SH-SY5Y (cell line): ENCODE results near the gene GRIK1.

ENCODE experiments used
- GATA2 ChIP-seq: IDR thresholded peaks from 2 replicates; pipeline ENCODE4 v1.6.1; 2011; ENCODE audit warnings: mild to moderate bottlenecking, low read depth, low read length
- GATA3 ChIP-seq: IDR thresholded peaks from 2 replicates; pipeline ENCODE4 v1.6.1; 2011; ENCODE audit warnings: low read depth, mild to moderate bottlenecking, low read length, moderate library complexity

GRIK1 gene

DNA sequence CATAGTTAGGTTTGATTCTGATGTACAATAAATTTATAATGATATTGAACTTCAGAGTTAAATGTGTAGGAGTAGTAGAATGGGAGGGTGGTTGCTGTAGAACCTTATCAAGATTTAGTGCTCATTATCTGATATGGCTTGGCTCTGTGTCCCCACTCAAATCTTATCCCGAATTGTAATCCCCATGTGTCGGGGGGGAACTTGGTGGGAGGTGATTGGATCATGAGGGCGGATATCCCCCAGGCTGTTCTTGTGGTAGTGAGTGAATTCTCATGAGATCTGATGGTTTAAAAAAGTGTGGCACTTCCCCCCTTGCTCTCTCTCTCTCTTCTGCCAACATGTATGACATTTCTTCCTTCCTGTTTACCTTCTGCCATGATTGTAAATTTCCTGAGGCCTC, 265.5 kb downstream of the GRIK1 start:
- TF ChIP-seq GATA3 (no peak), GATA2 (0 out of 2 replicates have a peak, but pooled peaks have one; percentile 15)

DNA sequence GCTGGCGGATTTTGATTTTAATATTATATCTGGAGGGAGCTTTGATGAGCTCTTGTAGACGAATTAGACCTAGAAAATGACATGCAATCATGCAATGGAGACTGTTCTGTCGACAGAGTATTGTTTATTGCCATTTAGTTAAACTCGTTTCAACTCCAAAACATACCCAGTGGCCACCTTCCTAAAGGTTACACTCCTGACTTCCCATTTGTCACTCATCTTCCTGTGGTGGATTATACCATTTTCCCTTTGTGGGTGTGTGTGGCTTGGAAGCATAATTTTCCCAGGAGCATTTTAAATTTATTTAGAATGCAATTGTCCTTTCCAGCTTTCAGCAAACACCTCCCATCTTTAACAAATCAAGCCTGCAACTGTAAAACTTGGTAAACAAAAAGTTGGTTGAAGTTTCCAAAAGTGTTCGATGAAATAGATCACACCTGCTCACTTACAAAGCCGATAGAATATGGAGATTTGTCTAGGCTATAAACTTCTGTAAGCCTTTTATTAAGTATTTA, 266.6 kb downstream of the GRIK1 start:
- TF ChIP-seq GATA2, result no peak
- TF ChIP-seq GATA3, result no peak

DNA sequence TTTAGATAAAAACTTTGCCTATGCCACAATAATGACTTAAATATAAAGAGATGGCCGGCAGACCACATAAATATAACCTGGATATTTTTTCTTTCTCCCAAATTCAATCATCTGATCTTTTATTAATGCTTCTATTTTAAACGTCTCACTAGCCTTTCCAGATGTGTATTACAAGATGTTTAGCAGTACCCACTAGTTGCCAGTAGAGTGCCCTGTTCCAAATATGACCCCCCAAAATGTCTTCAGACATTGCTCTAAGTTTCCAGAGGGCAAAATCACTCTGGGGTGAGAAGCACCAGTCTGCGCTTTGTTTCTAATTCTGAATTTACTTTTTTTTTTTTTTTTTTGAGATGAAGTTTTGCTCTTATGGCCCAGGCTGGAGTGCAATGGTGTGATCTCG, 268.1 kb downstream of the GRIK1 start:
- TF ChIP-seq GATA3, result no peak
- TF ChIP-seq GATA2, result no peak

DNA sequence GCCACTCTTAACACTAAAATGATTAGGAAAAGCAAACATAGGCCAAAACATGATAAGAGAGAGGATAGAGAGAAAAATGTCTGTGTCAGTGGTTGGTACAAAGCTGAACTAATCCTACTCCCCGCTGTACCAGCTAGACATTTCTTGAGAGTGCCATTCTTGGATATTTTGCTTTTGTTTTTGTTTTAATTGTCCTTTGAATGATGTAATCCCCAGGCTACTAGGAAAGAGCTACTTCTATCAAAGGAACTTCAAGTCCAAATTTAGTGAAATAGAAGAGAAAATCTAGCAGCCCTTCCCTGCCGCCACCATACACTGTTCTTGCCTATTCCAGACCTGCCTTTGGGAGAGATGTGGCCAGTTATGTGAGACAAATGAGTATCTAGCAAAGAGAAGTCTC, 269.6 kb downstream of the GRIK1 start:
- TF ChIP-seq GATA2 (no peak), GATA3 (no peak)

DNA sequence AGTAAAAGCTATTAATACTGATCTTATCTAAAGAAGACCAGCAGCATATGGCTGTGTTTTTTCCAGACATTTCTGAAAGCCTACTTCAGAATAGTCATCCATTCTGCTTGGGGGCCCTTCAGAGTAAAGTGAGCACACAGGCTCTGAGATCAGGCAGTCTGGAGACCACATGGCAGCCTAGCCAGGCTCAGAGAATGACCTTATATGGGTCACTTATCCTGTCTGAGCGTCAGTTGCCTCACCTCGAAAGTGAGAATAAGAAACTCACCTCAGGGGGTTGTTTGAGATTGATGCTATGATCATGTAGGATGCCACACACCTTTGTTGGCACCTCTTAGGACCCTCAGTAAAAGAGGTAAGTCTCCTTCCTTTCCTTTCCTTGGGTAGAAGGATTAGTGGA, 270.4 kb downstream of the GRIK1 start:
- TF ChIP-seq GATA2 (no peak), GATA3 (no peak)

DNA sequence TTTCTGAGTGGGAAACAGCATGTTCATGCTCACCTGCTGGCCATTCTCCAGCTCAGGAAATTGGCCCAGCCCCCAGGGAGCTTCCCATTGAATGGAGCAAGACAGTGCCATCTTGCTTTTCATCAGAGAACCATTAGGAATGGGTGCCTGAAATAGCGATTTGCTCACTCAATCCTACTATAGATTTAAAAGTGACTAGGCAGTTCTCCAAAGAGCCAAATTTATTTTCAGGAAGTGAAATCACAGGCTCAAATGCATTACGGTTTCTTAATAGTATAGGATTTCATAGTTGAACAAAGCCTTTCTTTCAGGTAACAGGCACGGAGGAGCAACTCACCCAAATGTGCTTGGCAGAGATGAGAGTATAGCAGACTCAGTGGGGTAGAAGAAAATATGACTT, 272.1 kb downstream of the GRIK1 start:
- TF ChIP-seq GATA2 (no peak), GATA3 (no peak)

DNA sequence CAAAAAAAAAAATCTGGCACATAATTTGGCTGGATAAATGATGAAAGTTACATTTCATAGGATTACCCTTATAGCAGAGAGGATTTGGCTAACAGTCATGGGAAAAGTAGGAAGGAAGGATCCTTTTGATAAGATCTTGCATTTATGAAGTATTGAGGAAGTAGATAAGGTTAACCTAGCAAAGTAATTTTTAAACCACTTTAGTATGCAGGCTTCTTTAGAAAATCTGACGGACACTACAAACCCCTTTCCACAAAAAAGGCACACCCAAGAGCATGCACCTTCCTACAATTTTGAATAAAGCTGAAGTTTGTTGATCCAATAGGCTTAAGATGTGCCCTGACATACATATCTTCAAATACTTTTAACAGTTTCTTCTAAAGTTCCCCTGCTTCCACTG, 275.2 kb downstream of the GRIK1 start:
- TF ChIP-seq GATA3 (no peak), GATA2 (no peak)

DNA sequence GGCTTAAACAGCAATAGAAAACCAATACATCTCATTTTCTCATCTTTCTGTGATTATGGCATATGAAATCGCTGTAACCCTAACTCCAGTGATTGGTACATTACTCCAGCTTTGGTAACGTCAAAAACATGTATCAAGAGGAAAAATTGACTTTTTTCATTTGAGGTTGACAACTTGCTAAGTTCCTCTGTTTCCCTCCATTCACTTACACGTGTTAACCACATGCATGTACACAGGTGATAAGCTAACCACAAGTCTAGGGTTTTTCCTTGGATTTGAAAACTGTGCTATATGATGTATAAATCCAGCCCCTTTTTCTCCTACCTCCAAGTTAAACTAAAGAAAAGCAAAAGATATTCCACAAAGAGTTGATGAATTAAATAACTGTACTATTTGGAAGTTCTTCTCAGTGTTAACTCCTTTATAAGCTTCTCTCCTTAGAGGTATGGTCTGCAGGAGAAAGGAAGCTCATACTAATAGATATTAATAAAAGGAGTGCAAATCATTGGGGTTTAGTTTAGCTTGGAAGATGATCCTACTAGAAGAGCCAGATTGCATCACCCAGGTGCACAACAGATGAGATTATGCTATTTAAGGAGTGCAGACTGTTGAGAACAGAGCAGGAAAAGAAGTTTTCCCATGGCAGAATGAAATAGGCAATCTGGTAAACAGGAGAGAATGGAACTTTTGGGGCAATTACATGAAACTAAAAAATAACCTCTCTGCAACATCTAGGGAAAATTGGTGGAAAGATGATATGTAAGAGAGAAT, 277.9 kb downstream of the GRIK1 start:
- no peak for TF ChIP-seq GATA3
- no peak for TF ChIP-seq GATA2

DNA sequence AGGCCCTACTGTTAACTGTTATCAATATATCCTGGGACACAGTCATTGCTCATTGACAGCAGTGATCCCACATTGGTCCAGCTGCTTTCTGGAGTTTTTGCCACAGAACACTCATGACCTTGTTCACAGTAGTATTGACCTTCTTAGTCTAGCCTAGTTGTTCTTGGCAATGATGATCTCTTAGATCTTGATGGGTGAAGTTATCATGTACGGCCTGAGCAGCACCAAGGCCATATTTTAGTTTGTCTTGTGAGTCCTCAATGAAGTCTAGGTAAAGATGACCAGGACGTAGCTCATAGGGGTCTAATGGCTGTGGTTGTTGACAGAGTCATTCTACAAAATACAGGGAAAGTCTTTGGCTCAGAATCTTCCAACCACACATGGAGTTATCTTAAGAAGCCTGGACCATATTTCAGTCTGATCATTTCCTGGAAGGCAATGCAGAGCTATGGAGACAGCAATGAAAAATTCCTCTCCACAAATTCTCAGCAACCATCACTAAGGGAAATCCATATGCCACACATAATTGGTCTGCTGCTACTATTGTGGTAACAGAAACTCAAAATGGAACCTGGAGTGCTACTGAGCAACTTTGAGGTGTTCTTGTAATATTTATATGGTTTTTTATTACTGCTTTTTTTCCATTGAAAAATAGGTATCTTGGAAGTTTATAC, 279.6 kb downstream of the GRIK1 start:
- TF ChIP-seq GATA3, result no peak
- TF ChIP-seq GATA2, result no peak

DNA sequence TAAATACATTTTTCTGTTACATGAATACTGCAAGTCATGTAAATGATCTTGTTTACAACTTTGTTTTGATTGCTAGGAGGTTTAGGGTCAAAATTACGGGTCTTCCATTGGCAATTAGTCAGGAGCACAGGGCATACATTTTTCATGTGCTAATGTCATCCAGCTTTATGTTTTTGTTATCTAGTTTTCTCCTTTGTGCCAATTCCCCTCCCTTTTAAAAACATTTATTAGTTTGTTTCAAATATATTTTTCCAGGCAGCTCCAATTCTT, 280.9 kb downstream of the GRIK1 start:
- TF ChIP-seq GATA2 (no peak), GATA3 (no peak)

DNA sequence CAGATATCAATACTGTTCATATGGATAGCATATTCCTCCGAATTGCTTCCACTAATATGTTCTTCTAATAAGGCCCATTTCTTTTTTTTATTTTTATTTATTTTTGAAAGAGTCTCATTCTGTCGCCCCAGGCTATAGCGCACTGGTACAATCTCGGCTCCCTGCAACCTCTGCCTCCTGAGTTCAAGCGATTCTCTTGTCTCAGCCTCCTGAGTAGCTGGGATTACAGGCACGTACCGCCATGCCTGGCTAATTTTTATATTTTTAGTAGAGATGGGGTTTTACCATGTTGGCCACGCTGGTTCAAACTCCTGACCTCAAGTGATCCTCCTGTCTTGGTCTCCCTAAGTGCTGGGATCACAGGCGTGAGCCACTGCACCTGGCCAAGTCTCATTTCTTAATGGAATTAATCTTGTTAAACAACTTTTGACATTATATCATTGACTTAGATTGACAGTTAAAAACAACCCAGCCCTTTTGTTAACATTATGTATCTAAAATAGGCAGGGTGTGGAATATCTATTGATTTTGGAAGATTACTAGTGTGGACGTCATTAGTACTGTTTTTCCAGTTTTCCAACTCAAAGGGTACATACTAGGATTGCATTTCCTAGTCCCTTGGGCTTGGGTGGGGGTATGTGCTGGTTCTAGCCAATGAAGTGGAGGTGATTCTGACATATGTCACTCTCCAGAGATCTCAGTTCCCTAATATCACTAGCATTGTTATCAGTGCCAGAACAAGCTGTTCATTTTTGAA, 281.4 kb downstream of the GRIK1 start:
- TF ChIP-seq GATA3, result no peak
- TF ChIP-seq GATA2, result no peak

DNA sequence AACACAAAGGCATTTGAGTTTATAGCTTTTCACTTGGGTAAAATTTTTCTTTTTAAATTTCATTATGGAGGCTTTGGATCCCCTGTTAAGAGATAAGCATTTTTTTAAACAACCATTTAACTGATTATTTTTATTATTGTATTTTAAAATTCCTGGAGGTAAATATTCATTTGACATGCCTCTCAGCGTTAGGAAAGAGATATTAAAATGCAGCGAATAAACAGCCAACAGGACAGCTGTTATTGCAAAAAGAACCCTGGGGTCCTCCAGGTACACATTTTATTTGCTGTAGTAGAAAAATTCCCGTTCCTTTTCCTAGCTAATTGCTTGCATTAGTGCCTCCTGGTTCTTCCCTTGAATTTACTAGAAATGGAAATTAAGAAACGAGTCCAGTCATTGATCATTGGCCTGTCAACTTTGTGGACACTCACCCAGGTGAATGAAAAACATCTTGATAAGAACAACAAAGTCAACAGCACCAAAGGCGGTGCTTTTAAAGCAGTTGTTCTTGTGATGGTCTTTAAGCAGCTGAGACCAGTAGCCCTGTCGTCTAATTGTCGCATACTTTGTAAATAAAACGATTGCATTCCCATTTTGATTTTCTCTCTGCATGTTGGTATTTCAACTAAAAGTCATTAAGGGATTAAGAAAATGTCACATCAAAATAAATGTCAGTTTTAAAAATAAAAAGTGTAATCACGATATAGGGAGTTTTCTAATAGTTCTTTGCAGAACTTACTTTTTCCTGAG, 282.4 kb downstream of the GRIK1 start:
- TF ChIP-seq GATA2 (no peak), GATA3 (no peak)

DNA sequence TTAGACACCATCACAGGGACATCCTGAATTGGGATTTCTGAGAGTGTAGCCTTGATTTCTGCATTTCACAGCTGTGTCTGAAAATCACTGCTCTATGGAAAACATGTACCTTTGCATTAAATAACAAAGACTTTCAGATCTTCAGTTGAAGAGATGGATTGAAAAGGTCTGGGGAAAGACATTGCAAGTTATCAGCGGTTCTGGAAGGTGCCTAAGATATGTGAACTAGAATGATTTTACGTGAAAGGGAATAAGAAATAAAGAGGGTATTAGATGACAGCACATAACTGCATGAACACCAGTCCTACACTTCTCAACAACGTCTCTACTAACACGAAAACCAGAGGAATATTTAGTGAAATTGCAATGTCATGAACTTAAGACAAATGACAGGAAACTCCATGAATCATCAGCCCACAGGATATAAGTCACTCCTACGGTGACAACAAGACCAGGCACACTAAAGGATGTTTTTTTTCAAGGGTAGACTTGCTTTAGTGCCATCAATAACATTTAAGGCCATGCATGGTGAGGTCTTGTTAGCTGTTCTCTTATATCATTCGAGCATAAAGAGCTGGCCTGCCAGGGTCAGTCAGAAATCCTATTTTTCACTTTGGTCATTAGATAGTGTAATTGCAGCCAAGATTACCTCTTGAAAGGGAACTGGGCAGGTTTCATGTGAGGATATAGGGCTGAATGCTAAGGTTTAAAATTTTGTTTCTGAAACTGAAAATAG, 283.1 kb downstream of the GRIK1 start:
- TF ChIP-seq GATA2 (no peak), GATA3 (no peak)

DNA sequence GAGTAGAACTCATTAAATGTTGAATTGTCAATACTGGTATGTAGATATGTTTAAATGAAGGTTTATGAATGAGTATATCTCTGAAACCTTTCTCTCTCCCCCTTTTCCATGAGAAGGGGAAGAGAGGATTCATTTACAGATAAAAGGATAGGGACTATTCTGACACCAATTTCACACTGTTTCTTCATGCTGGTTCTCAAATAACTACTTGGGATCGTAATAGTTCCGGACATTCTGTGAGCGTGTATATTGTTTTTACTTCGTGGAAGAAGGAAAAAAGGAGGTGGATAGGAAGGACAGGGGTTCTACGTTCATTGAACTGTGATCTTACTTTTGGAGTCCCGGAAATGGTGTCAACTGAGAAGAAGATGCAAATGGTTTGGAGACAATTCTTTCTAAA, 284.2 kb downstream of the GRIK1 start:
- TF ChIP-seq GATA2 (no peak), GATA3 (no peak)
